ENCODE data around the gene ASF1B. TPM values are rescaled to one million over a fixed set of nuclear protein-coding genes. Genes with fewer than 3 reads are reported as not detected.

ASF1B gene
- total RNA-seq, 2 experiments from 2014 or later = 143 to 202 TPM

GRCh38 chr19:14114854-14115253 lies 21.5 kb downstream of the ASF1B start:
- H2AFZ ChIP-seq (ENCODE audit: low read length) = no peak overlapping the region
- no peak overlapping the region for H3K27ac ChIP-seq (ENCODE audit: low read depth, low read length, poor library complexity, severe bottlenecking)
- peaks cover 2% of the 10 kb centered on the region for H3K36me3 ChIP-seq (ENCODE audit: insufficient read depth, low read length)
- peaks cover 31% of the 10 kb centered on the region for H3K4me1 ChIP-seq (ENCODE audit: insufficient read depth, low read length, poor library complexity, severe bottlenecking)
- peak overlapping the region; percentile 28; the same call in 1 of the 2 replicates for H3K4me2 ChIP-seq (ENCODE audit: low read length)
- ChIA-PET POLR2A (interaction anchor here (0.9 to 1.5 kb wide), 2 partner anchors 19 to 22 kb away, joined by 3 to 4 read pairs; partner anchors contain the start of gene ASF1B), CTCF (ENCODE audit: unreplicated experiment) (no interaction called here)
- H4K20me1 ChIP-seq (ENCODE audit: insufficient read depth, low read length) = no peaks in the 10 kb centered on the region
- H3K9me2 ChIP-seq (ENCODE audit: insufficient read depth, low read length) = no peaks in the 10 kb centered on the region
- peak; percentile 78 for TF ChIP-seq CTCF (conservative IDR thresholded peaks at IDR 0.05; ENCODE audit: low read length)
- TF ChIP-seq EZH2phosphoT487 (IDR thresholded peaks at IDR 0.05; ENCODE audit: borderline replicate concordance, low read depth, low read length) = no peak
- no TSS peak for BruUV-seq (replicated peaks)
- no peaks in the 10 kb centered on the region for H3K9me3 ChIP-seq (ENCODE audit: low read length)
- no peak overlapping the region for H3K4me3 ChIP-seq (ENCODE audit: low read depth, low read length, poor library complexity, severe bottlenecking)
- no peaks in the 10 kb centered on the region; the same call in 1 of the 2 replicates for H3K79me2 ChIP-seq (ENCODE audit: insufficient read depth, low read depth, low read length)
- intact Hi-C loops (cut with micrococcal nuclease; ENCODE audit: unreplicated experiment) = loop anchor here (1.0 kb wide), 1 partner anchor 42 kb away; no protein-coding TSS in a partner anchor
- peak; percentile 57 for DNase-seq (ENCODE audit: low spot score)

- Histone ChIP-seq H3K4me2 (ENCODE audit: low read length) (peak overlapping the region; percentile 28; the same call in 1 of the 2 replicates), H3K27ac (ENCODE audit: low read depth, low read length, poor library complexity, severe bottlenecking) (no peak overlapping the region), H3K9me2 (ENCODE audit: insufficient read depth, low read length) (no peaks in the 10 kb centered on the region), H3K9me3 (ENCODE audit: low read length) (no peaks in the 10 kb centered on the region), H4K20me1 (ENCODE audit: insufficient read depth, low read length) (no peaks in the 10 kb centered on the region), H3K4me3 (ENCODE audit: low read depth, low read length, poor library complexity, severe bottlenecking) (no peak overlapping the region), H3K36me3 (ENCODE audit: insufficient read depth, low read length) (no peaks in the 10 kb centered on the region), H2AFZ (ENCODE audit: low read length) (no peak overlapping the region), H3K79me2 (ENCODE audit: insufficient read depth, low read depth, low read length) (no peaks in the 10 kb centered on the region; the same call in 1 of the 2 replicates), H3K4me1 (ENCODE audit: insufficient read depth, low read length, poor library complexity, severe bottlenecking) (peaks cover 31% of the 10 kb centered on the region)
- POLR2A ChIA-PET = interaction anchor here (1.5 kb wide), 1 partner anchor 18 kb away, joined by 4 read pairs; no protein-coding TSS in a partner anchor
- DNase-seq (ENCODE audit: low spot score) = no peak
- BruUV-seq (replicated peaks) = no TSS peak
- CTCF ChIA-PET (ENCODE audit: unreplicated experiment) = no interaction called here
- intact Hi-C loops (cut with micrococcal nuclease; ENCODE audit: unreplicated experiment) = loop anchor here (1.0 kb wide), 1 partner anchor 41 kb away; no protein-coding TSS in a partner anchor
- TF ChIP-seq EZH2phosphoT487 (IDR thresholded peaks at IDR 0.05; ENCODE audit: borderline replicate concordance, low read depth, low read length) = no peak
- TF ChIP-seq CTCF (conservative IDR thresholded peaks at IDR 0.05; ENCODE audit: low read length) = no peak
Measured at GRCh38 chr19:14114439-14114838, 21.9 kb downstream of the ASF1B start.

- intact Hi-C loops (cut with micrococcal nuclease; ENCODE audit: unreplicated experiment) = loop anchor here (1.0 kb wide), 1 partner anchor 41 kb away; no protein-coding TSS in a partner anchor
- ChIA-PET POLR2A (no interaction called here), CTCF (ENCODE audit: unreplicated experiment) (no interaction called here)
- H3K4me2 ChIP-seq (ENCODE audit: low read length) = peak overlapping the region; percentile 24; the same call in 1 of the 2 replicates
- H3K27ac ChIP-seq (ENCODE audit: low read depth, low read length, poor library complexity, severe bottlenecking) = no peak overlapping the region
- no peaks in the 10 kb centered on the region; the same call in 1 of the 2 replicates for H3K79me2 ChIP-seq (ENCODE audit: insufficient read depth, low read depth, low read length)
- DNase-seq (ENCODE audit: low spot score) = peak; percentile 31
- BruUV-seq (replicated peaks) = no TSS peak
- no peaks in the 10 kb centered on the region for H4K20me1 ChIP-seq (ENCODE audit: insufficient read depth, low read length)
- no peak overlapping the region for H2AFZ ChIP-seq (ENCODE audit: low read length)
- TF ChIP-seq EZH2phosphoT487 (IDR thresholded peaks at IDR 0.05; ENCODE audit: borderline replicate concordance, low read depth, low read length) (no peak), CTCF (conservative IDR thresholded peaks at IDR 0.05; ENCODE audit: low read length) (peak; percentile 74)
- H3K9me3 ChIP-seq (ENCODE audit: low read length) = no peaks in the 10 kb centered on the region
- H3K4me3 ChIP-seq (ENCODE audit: low read depth, low read length, poor library complexity, severe bottlenecking) = no peak overlapping the region
- H3K36me3 ChIP-seq (ENCODE audit: insufficient read depth, low read length) = no peaks in the 10 kb centered on the region
- no peaks in the 10 kb centered on the region for H3K9me2 ChIP-seq (ENCODE audit: insufficient read depth, low read length)
- peaks cover 30% of the 10 kb centered on the region for H3K4me1 ChIP-seq (ENCODE audit: insufficient read depth, low read length, poor library complexity, severe bottlenecking)
Measured at GRCh38 chr19:14113762-14114414, 22.5 kb downstream of the ASF1B start.
